GM18505 (cell line): ENCODE results near the gene ACOT7.

Source experiments
- ATAC-seq: cut with Tn5 transposase; IDR thresholded peaks from one replicate; pipeline ENCODE4 v1.9.1; 2021; ENCODE audit not compliant: unreplicated experiment
- POLR2A ChIP-seq: IDR thresholded peaks from 4 replicates; pipeline ENCODE4 v1.6.1; 2011; ENCODE audit warnings: borderline replicate concordance; ENCODE audit not compliant: insufficient read depth, insufficient read length; ENCODE audit errors: extremely low read depth

Gene ACOT7

DNA sequence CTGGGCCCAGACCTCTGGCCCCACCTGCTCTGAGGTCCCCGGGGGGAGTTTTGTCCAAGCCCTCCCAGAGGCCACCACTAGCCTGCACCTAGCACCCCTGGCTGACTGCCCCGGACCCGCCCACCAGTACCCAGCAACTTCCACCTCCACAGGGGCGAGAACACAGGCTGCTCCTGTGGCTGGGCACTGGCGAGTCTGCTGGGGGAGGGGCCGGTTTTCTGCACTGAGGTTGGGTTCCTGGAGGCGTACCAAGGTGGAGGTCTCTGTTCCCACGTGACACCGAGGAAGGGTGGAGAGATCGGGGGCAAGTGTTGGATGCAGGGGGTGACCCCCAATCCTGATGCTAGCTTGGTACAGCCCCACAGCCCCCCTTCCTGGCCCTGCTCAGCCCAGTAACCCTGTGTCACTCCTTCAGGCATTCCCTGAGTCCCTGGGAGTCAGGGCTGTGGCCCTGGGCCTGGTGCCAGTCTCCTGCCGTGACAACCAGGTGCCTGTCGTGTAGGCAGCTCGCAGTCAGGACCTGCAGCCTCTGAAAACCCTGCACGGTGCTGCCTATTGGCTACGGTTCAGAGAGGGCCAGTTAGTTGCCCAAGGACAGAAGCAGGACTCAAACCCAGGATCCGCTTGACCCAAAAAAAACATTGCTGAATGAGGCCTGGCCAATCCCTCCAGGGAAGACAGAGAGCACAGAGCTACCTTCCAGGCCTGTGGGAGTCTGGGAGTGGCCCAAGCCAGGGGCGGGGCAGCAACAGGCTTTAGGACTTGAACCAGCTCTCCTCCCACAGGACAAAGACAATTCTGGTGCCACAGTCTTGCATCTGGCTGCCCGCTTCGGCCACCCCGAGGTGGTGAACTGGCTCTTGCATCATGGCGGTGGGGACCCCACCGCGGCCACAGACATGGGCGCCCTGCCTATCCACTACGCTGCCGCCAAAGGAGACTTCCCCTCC, 34.1 kb upstream of the ACOT7 start:
- ATAC-seq = no peak
- no peak for TF ChIP-seq POLR2A

GRCh38 chr1:6426972-6427350, 33.4 kb upstream of the ACOT7 start:
- no peak for ATAC-seq
- TF ChIP-seq POLR2A = no peak

DNA sequence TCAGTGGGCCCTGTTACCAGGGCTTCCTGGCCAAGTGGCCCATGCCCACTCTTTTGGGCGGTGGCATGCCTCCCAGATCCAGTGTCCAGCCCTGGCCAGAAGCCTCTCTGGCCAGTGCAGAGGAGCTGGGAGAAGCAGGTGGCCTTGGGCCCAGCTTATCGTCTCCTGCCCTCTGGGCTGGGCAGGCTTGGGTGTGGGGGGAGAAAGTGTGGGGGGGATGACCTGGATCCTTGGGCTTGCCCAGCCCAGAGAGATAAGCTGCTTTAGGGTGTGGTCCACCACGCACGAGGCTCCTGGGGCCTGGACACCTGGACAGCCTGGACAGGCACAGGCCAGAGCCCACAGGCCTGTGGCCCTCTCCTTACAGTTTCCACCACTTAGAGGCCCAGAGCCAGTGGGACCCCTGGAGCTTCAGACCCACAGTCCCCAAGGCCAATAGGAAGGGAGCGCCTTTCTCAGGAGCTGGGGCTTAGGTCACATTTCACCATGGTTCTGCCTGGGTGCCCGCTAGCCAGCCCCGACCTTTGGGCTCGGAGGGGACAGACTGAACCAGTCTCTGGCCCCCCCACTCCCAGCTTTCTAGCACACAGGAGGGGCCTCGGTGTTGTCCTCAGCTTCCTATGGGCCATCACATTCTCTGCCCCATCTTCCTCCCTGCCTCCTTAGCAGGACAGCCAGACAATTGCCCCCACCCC, 32.9 kb upstream of the ACOT7 start:
- ATAC-seq = no peak
- TF ChIP-seq POLR2A = no peak

GRCh38 chr1:6425658-6426057, 32.1 kb upstream of the ACOT7 start:
- ATAC-seq = no peak
- TF ChIP-seq POLR2A = no peak

- no peak for ATAC-seq
Measured at GRCh38 chr1:6424619-6425593, 31.3 kb upstream of the ACOT7 start, which contains the start of gene ESPN. Gene ESPN (plus strand): TSS chr1:6424776. CDS start chr1:6424956, 180 bp downstream.

DNA sequence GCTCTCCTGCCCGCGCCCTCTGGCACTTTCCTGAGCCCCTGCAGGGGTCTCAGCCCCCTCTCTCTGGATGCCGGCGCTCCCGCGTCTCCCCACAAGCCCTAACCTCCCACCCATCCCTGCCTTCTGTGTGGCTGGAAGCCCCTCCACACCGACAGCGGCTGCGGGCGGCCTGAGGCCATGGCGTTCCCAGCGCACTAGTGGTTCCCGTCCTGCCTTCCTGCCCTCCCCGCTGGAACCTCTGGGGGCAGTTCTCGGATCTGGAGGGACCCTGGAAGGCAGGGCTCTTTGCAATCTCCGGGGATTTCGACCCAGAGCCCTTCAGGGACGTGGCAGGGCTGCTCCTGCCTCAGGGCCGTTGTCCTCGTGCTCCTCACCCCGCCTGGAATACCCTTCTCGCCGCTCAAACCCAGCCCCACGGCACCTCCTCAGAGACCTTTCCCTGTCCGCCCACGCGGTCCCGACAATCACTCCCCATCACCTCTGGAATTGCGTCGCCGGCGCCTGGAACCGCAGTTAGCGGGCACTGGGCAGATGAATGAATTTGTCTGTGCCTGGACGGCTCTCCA, 30.5 kb upstream of the ACOT7 start:
- TF ChIP-seq POLR2A = no peak
- ATAC-seq = no peak

More at GRCh38 chr1:6424619-6425593, 31.3 kb upstream of the ACOT7 start, which contains the start of gene ESPN:
- TF ChIP-seq POLR2A = no peak

DNA sequence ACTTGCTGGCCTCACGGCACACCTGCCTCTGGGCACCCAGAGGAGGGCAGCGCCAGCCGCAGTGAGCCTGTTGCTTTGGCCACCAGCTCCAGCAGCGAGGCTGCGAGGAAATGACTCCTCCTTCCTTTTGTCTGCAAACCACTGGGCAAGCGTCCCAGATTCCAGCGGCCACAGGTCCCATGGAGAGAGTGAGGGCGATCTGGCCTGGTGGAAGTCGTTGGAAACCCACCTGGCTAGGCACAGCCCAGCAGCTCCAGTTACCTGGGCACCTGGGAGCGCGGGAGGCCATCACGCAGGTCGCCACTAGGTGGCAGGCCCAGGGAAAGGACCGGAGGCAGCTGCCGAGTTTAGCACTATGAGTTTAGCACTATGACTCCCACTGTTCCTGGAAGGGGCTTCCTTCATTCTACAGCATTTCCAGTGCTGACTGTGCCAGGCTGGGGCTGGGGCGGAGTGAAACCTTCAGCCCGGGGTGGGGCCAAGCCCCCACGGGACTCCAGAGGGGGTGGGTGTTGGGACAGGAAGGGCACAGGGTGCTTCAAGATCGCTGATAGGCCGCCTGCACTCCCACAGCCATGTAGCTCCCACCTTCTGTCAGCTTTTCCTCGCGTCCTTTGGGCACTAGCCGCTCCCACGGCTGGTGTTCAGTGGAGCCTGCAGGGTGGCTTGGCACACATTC, 29.9 kb upstream of the ACOT7 start:
- ATAC-seq = no peak
- no peak for TF ChIP-seq POLR2A

- no peak for TF ChIP-seq POLR2A
- no peak for ATAC-seq
Measured at GRCh38 chr1:6421266-6421665, 27.7 kb upstream of the ACOT7 start.

- TF ChIP-seq POLR2A = no peak
- ATAC-seq = no peak
Measured at GRCh38 chr1:6420454-6421042, 27.0 kb upstream of the ACOT7 start.

DNA sequence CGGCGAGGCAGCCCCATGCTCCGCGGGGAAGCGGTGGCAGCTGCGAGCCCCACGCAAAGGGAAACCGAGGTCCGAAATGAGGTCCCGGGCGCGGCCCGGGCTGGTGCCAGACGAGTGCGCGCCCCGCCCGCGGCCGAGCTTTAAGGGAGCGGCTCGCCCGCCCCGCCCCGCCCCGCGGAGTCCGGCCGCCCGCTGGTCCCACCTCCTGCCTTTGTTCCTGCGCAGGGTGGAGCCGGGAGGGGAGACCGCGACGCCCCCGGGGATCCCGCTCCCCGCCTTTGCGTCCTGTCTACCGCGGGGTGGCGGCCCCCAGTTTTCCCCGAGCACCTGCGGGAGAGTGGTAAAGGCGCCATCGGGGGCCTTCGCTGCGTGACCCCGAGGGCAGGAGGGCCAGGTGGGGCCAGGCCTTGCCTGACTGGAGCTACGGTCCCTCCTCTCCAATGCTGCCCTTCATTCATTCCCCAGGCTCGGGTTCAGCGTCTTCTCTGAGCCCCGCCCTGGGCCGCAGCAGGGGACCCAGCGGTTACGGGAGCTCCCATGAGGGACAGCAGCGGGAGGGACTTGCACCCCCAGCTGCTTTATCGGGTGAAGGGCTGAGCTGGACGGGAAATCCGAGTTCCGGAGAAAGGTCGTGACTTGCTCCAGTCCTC, 26.4 kb upstream of the ACOT7 start, which contains the start of gene HES2:
HES2 (minus strand) TSS at position 116 of the 650 bp plus-strand sequence; CDS start at position 17, 99 bp downstream.
- TF ChIP-seq POLR2A = no peak
- no peak for ATAC-seq

DNA sequence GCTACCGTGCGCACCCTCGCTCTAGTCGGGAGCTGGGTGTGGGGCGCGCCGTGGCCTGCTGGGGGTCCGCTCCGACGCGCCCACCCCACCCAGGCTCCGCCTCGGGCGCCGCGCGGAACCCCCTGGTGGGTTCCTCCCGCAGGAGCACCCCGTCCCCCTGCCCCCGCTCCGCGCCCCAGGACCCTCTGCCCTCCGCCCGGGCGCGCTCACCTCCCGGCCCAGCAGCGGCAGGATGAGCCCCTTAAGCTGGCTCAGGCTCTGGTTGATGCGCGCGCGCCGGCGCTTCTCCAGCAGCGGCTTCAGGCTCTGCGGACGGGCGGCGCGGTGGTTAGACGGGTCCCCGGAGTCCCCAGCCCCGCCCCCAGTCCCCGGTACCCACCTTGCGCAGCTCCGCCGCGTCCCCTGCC, 25.8 kb upstream of the ACOT7 start:
- no peak for ATAC-seq
- no peak for TF ChIP-seq POLR2A

DNA sequence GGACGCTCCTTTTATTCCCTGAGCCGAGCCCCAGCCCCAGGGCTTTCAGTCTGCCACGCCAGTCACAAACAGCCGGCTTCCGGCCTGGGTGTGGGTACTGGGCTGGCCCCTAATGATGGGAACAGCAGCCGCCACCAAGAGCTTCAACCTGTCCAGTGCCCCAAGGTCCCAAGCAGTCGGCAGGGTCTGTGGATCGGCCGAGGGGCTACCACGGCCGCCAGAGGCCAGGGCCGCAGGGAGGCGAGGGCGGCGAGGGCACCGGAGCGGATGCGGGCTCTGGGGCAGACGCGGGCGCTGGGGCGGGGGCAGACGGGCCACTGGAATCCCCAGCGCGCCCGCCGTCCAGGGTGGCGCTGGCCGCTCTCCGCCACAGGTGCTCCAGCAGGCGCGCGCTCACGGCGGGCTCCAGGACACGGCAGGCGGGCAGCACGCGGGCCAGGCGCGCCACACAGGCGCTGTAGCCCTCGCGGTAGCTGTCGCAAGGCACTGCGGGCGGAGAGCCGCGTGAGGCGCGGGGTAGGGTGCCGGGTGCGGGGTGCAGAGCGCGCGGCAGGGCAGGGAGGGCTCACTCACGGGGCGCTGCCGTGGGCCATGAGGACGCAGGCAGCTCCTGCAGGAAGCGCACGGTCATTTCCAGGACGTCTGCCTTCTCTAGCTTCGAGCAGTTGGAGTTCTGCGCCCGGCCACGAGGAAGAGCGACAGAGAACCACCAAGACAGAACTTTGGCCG, 25.3 kb upstream of the ACOT7 start:
- no peak for ATAC-seq
- no peak for TF ChIP-seq POLR2A
